ENCODE data around the gene COL26A1. TPM values are rescaled to one million over a fixed set of nuclear protein-coding genes. Genes with fewer than 3 reads are reported as not detected.

The COL26A1 gene
- total RNA-seq, 1 donor from 2014 or later: not detected

DNA sequence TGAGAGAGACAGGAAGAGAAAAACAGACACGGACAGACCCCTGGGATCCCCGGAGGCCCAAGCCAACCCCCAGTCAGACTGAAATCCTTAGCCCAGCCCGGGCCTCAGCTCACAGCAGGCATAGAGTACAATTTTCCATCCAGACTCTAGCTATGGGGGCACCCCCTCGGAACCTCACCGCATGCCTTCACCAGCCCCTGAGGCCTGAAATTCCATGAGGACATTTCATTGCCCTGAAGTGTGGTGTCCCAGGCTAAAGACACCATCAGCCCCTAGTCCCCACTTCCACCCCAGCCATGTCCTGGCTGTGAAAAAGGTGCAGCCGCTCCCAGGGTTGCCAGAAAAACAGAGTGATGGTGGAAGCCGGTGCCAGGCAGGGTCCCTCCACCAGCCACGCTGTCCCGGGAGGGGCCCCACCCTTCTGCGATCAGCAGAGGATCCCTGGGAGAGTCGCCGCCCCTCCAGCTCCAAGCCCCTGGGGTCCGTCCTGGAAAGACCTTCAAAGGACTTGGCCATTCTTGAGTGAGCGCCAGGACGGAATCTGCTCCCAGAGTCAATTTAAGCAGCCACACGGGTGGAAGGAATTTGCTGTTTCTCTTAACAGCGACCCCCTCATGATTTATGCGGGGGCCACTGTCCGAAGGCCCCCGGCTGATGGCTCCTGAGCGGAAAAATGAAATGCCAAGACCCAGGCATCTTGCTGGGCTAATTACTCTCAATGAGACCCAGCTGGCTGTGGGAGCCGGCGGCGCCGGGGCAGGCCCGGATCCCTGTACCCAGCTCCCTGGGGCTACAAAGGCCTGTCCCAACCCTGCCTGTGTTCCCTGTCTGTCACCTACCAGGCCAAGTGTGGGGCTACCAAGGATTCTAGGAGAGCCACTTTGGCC, 243.2 kb downstream of the COL26A1 start:
- POLR2A ChIA-PET: no interaction called here
- no peak overlapping the region for H3K27ac Mint-ChIP-seq
- H3K36me3 Mint-ChIP-seq (ENCODE audit: low read depth): no peaks in the 10 kb centered on the region
- no peaks in the 10 kb centered on the region for H3K27me3 Mint-ChIP-seq
- no peak for DNase-seq
- no peak for ATAC-seq (ENCODE audit: low read depth)
- intact Hi-C loops (cut with micrococcal nuclease): no loop called here
- TF ChIP-seq, protein P1, sequence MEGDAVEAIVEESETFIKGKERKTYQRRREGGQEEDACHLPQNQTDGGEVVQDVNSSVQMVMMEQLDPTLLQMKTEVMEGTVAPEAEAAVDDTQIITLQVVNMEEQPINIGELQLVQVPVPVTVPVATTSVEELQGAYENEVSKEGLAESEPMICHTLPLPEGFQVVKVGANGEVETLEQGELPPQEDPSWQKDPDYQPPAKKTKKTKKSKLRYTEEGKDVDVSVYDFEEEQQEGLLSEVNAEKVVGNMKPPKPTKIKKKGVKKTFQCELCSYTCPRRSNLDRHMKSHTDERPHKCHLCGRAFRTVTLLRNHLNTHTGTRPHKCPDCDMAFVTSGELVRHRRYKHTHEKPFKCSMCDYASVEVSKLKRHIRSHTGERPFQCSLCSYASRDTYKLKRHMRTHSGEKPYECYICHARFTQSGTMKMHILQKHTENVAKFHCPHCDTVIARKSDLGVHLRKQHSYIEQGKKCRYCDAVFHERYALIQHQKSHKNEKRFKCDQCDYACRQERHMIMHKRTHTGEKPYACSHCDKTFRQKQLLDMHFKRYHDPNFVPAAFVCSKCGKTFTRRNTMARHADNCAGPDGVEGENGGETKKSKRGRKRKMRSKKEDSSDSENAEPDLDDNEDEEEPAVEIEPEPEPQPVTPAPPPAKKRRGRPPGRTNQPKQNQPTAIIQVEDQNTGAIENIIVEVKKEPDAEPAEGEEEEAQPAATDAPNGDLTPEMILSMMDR (IDR thresholded peaks at IDR 0.05): no peak
- no peaks in the 10 kb centered on the region for H3K9me3 Mint-ChIP-seq
- CTCF ChIA-PET: no interaction called here
- H3K4me1 Mint-ChIP-seq: no peaks in the 10 kb centered on the region
- H3K4me3 Mint-ChIP-seq: no peak overlapping the region

DNA sequence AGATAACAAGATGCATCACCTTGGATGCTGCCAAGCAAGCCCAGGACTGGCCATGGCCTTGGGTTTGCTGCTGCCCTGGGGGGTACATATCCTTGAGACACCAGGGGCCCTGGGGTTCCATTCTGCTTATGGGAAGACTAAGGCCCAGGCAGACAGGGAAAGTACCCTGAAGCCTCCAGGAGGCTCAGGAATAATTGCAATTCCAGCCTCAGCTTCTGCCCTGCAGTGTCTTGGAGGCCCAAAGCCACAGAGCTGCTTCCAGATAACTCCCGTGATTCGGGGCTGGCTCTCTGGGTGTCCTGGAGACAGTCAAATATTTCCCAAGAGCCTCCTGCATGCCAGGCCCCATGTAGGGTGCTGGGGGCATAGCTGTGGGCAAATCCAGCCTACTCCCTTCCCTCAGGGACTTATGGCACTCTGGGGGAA, 243.8 kb downstream of the COL26A1 start:
- Mint-ChIP-seq H3K36me3 (ENCODE audit: low read depth) (no peaks in the 10 kb centered on the region), H3K9me3 (no peaks in the 10 kb centered on the region), H3K27me3 (no peaks in the 10 kb centered on the region), H3K4me3 (no peak overlapping the region), H3K27ac (no peak overlapping the region), H3K4me1 (no peaks in the 10 kb centered on the region)
- ATAC-seq (ENCODE audit: low read depth) (no peak), DNase-seq (no peak)
- ChIA-PET POLR2A (no interaction called here), CTCF (no interaction called here)
- intact Hi-C loops (cut with micrococcal nuclease): no loop called here
- TF ChIP-seq, protein P1 (IDR thresholded peaks at IDR 0.05): no peak

Other genes starting within 250 kb of the COL26A1 start
- gene SERPINE1, start 235.8 kb upstream of the COL26A1 start, total RNA-seq: not detected in 2 replicates
- 19.2 and 22.7 TPM in 2 replicates for gene AP1S1, start 208.4 kb upstream of the COL26A1 start, total RNA-seq
- gene VGF, start 197.3 kb upstream of the COL26A1 start, total RNA-seq: 0.07 and 0.11 TPM in 2 replicates
- not detected in 2 replicates for gene NAT16, start 182.6 kb upstream of the COL26A1 start, total RNA-seq
- gene MOGAT3, start 161.8 kb upstream of the COL26A1 start, total RNA-seq: not detected in 2 replicates
- 29.8 and 40.0 TPM in 2 replicates for gene PLOD3, start 145.3 kb upstream of the COL26A1 start, total RNA-seq
- gene ZNHIT1, start 144.7 kb upstream of the COL26A1 start, total RNA-seq: 37.6 and 43.4 TPM in 2 replicates
- gene CLDN15, start 125.1 kb upstream of the COL26A1 start, total RNA-seq: 16.6 and 21.0 TPM in 2 replicates
- gene FIS1, start 117.8 kb upstream of the COL26A1 start, total RNA-seq: 113 and 117 TPM in 2 replicates
- 9.8 and 10.7 TPM in 2 replicates for gene IFT22, start 41.1 kb upstream of the COL26A1 start, total RNA-seq

Measured in activated B cell treated with CpG ODN at 0.5 μM for 24 hours (primary cell).